Fibroblast of the aortic adventitia (primary cell): ENCODE data around the gene LRBA. TPM values are rescaled to one million over a fixed set of nuclear protein-coding genes. Genes with fewer than 3 reads are reported as not detected.
"Not testable (repeated sequence)": the region's sequence is repeated elsewhere in the genome, so short reads cannot be mapped to it uniquely, and the experiment has no call there.

ENCODE experiments used
- DNase-seq: peaks from one replicate; pipeline ENCODE4 v3.0.0-alpha.2; 2010; ENCODE audit warnings: low read depth
- H3K4me3 ChIP-seq: 2 replicates; pipeline ENCODE4 v1.5.1; 2011; ENCODE audit warnings: low read depth, mild to moderate bottlenecking, control low read depth, low read length, moderate library complexity
- CTCF ChIP-seq: IDR thresholded peaks from 2 replicates; pipeline ENCODE4 v1.5.1; 2011; ENCODE audit warnings: mild to moderate bottlenecking, low read length, control low read depth, inconsistent platforms; ENCODE audit not compliant: insufficient read depth
- total RNA-seq: library from RNA; depleted of rRNA; stranded (reverse); fragments of >200 nt; gene quantifications from 2 replicates; pipeline ENCODE4 v1.2.3, GENCODE V29; 2012; ENCODE audit warnings: low replicate concordance

The LRBA gene
- total RNA-seq, 1 donor, result 45.8 TPM

- no peak for DNase-seq
- H3K4me3 ChIP-seq, result no peak overlapping the region
- no peak for TF ChIP-seq CTCF
These were observed 452.8 kb downstream of the LRBA start for GRCh38 chr4:150562250-150562649.

GRCh38 chr4:150561143-150561737 is 453.8 kb downstream of the LRBA start:
- no peak overlapping the region for H3K4me3 ChIP-seq
- DNase-seq, result no peak
- TF ChIP-seq CTCF, result no peak

GRCh38 chr4:150557811-150558210 is 457.3 kb downstream of the LRBA start:
- DNase-seq, H3K4me3 ChIP-seq: not testable (repeated sequence)

- no peak for DNase-seq
- no peak for TF ChIP-seq CTCF
- H3K4me3 ChIP-seq, result no peak overlapping the region
These were observed 467.8 kb downstream of the LRBA start for GRCh38 chr4:150547154-150547838.

GRCh38 chr4:150546286-150546685 is 468.8 kb downstream of the LRBA start:
- TF ChIP-seq CTCF, result no peak
- H3K4me3 ChIP-seq, result no peak overlapping the region
- DNase-seq, result no peak

GRCh38 chr4:150543042-150543441 is 472.0 kb downstream of the LRBA start:
- TF ChIP-seq CTCF, result no peak
- H3K4me3 ChIP-seq, result no peak overlapping the region
- no peak for DNase-seq

- no peak for TF ChIP-seq CTCF
- no peak for DNase-seq
These were observed 473.4 kb downstream of the LRBA start for GRCh38 chr4:150541681-150542080.

More at GRCh38 chr4:150541681-150542080, 473.4 kb downstream of the LRBA start:
- no peak overlapping the region for H3K4me3 ChIP-seq
